H1 (cell line): ENCODE data around the gene CDIPT. TPM values are rescaled to one million over a fixed set of nuclear protein-coding genes. Genes with fewer than 3 reads are reported as not detected.

Source experiments
- CTCF ChIA-PET: fragments of 300-600 bp; sonication (Branson Sonifier 250); formaldehyde crosslinking; loops from one replicate; lab custom pipeline; 2021; ENCODE audit not compliant: partially characterized antibody; lab: Charles Lee
- POLR2A ChIA-PET: fragments of 300-600 bp; sonication (Branson Sonifier 250); formaldehyde crosslinking; loops from one replicate; lab custom pipeline; 2021; ENCODE audit warnings: inconsistent platforms; ENCODE audit not compliant: partially characterized antibody; lab: Charles Lee
- DNase-seq, 2 experiments: peaks; one replicate each; pipeline versions ENCODE4 v3.0.0 to v3.0.0-alpha.2; 2010 to 2022; ENCODE audit warnings: low spot score in 2 of 2, low read depth in 1 of 2, mixed read lengths in 1 of 2
- FAIRE-seq: peaks from 2 replicates; lab custom pipeline; 2011; peaks lifted over from hg19 to GRCh38; lab: Jason Lieb, UNC
- H2AFZ ChIP-seq: 2 replicates; pipeline ENCODE4 v1.8.1; 2012; ENCODE audit warnings: low read length, inconsistent platforms
- H2AK5ac ChIP-seq: 2 replicates; pipeline ENCODE4 v1.6.1; 2013; ENCODE audit warnings: low read depth, low read length
- H2BK120ac ChIP-seq: replicated peaks from 2 replicates; pipeline ENCODE3; 2013; ENCODE audit warnings: low read depth, low read length, inconsistent platforms
- H2BK12ac ChIP-seq: 2 replicates; pipeline ENCODE4 v1.6.1; 2013; ENCODE audit warnings: low read depth, low read length
- H2BK15ac ChIP-seq: 2 replicates; pipeline ENCODE4 v1.6.1; 2013; ENCODE audit warnings: low read length
- H2BK20ac ChIP-seq: 2 replicates; pipeline ENCODE4 v1.6.1; 2013; ENCODE audit warnings: low read length
- H2BK5ac ChIP-seq: 2 replicates; pipeline ENCODE4 v1.6.1; 2013; ENCODE audit warnings: low read depth, low read length
- H3K14ac ChIP-seq: 2 replicates; pipeline ENCODE4 v1.6.1; 2013; ENCODE audit warnings: inconsistent platforms; ENCODE audit not compliant: insufficient read length
- H3K18ac ChIP-seq: 2 replicates; pipeline ENCODE4 v1.6.1; 2013; ENCODE audit warnings: low read length; ENCODE audit errors: extremely low read depth
- H3K23ac ChIP-seq: 2 replicates; pipeline ENCODE4 v1.6.1; 2013; ENCODE audit warnings: inconsistent platforms; ENCODE audit not compliant: insufficient read length
- H3K23me2 ChIP-seq: 2 replicates; pipeline ENCODE4 v1.6.1; 2013; ENCODE audit warnings: low read depth, low read length
- H3K27ac ChIP-seq: 2 replicates; pipeline ENCODE4 v1.6.1; 2011; ENCODE audit warnings: low read depth, low read length, inconsistent platforms
- H3K27me3 ChIP-seq, 4 experiments: replicated peaks in 1 of 4; 1 replicate in 1 of 4; 2 replicates in 3 of 4; pipeline versions ENCODE4 v1.6.1 to v1.8.1; 2011 to 2013; ENCODE audit warnings: low read length in 3 of 4, mild to moderate bottlenecking in 3 of 4, inconsistent platforms in 2 of 4, mixed read lengths in 2 of 4, moderate library complexity in 1 of 4; ENCODE audit not compliant: control insufficient read depth in 3 of 4, insufficient read depth in 3 of 4; ENCODE audit errors: extremely low read depth in 1 of 4
- H3K36me3 ChIP-seq, 4 experiments: 2 replicates each; pipeline versions ENCODE4 v1.6.1 to v1.8.1; 2011 to 2013; ENCODE audit warnings: mild to moderate bottlenecking in 4 of 4, low read length in 3 of 4, moderate library complexity in 2 of 4, control low read depth in 1 of 4, inconsistent platforms in 1 of 4; ENCODE audit not compliant: insufficient read depth in 4 of 4, control insufficient read depth in 2 of 4
- H3K4ac ChIP-seq: replicated peaks from 2 replicates; pipeline ENCODE3; 2013; ENCODE audit warnings: low read length, low read depth, mixed read lengths, inconsistent platforms; ENCODE audit not compliant: insufficient read length
- H3K4me1 ChIP-seq, 4 experiments: replicated peaks in 1 of 4; 1 replicate in 1 of 4; 2 replicates in 3 of 4; pipeline versions ENCODE4 v1.6.1 to v1.8.1; 2011 to 2013; ENCODE audit warnings: low read length in 3 of 4, inconsistent platforms in 2 of 4, mixed read lengths in 1 of 4; ENCODE audit not compliant: insufficient read depth in 4 of 4, control insufficient read depth in 3 of 4
- H3K4me2 ChIP-seq, 2 experiments: 2 replicates each; pipeline versions ENCODE4 v1.6.1 to v1.8.1; 2011 to 2013; ENCODE audit warnings: low read depth in 2 of 2, low read length in 2 of 2, control low read depth in 1 of 2, inconsistent platforms in 1 of 2, mild to moderate bottlenecking in 1 of 2; ENCODE audit not compliant: insufficient read depth in 1 of 2
- H3K4me3 ChIP-seq, 4 experiments: fragments of 200-600, 300-600 bp in 1 of 4; sonication (generic), shearing (Covaris generic), sonication (Bioruptor Twin) in 1 of 4; 2 replicates each; pipeline versions ENCODE4 v1.5.1 to v1.8.1; 2011 to 2016; ENCODE audit warnings: low read length in 4 of 4, low read depth in 3 of 4, control low read depth in 2 of 4, inconsistent platforms in 2 of 4, mild to moderate bottlenecking in 2 of 4, mixed read lengths in 1 of 4, moderate library complexity in 1 of 4; ENCODE audit not compliant: insufficient read depth in 2 of 4; ENCODE audit errors: extremely low read depth in 1 of 4
- H3K56ac ChIP-seq: replicated peaks from 2 replicates; pipeline ENCODE3; 2013; ENCODE audit warnings: low read depth, mild to moderate bottlenecking, mixed read lengths, low read length, inconsistent platforms; ENCODE audit not compliant: insufficient read length
- H3K79me1 ChIP-seq: 2 replicates; pipeline ENCODE4 v1.6.1; 2013; ENCODE audit warnings: low read depth, low read length, control low read depth
- H3K79me2 ChIP-seq, 2 experiments: 2 replicates each; pipeline versions ENCODE4 v1.6.1 to v1.8.1; 2012 to 2013; ENCODE audit warnings: low read length in 2 of 2, mild to moderate bottlenecking in 2 of 2, inconsistent platforms in 1 of 2; ENCODE audit not compliant: insufficient read depth in 2 of 2, control insufficient read depth in 1 of 2
- H3K9ac ChIP-seq, 4 experiments: replicated peaks in 1 of 4; 1 replicate in 1 of 4; 2 replicates in 3 of 4; pipeline versions ENCODE4 v1.6.1 to v1.8.1; 2011 to 2013; ENCODE audit warnings: low read depth in 3 of 4, low read length in 3 of 4, control low read depth in 2 of 4, mild to moderate bottlenecking in 2 of 4, moderate library complexity in 2 of 4, inconsistent platforms in 1 of 4; ENCODE audit errors: extremely low read depth in 1 of 4
- H3K9me3 ChIP-seq, 2 experiments: 2 replicates each; pipeline versions ENCODE4 v1.6.1 to v1.8.1; 2012 to 2013; ENCODE audit warnings: mild to moderate bottlenecking in 2 of 2, moderate library complexity in 2 of 2, control low read depth in 1 of 2, inconsistent platforms in 1 of 2, low read depth in 1 of 2, low read length in 1 of 2, mixed read lengths in 1 of 2; ENCODE audit not compliant: insufficient read depth in 2 of 2
- H4K20me1 ChIP-seq, 2 experiments: replicated peaks in 1 of 2; 2 replicates each; pipeline versions ENCODE3 to v1.8.1; 2011 to 2013; ENCODE audit warnings: inconsistent platforms in 2 of 2, low read length in 2 of 2, mild to moderate bottlenecking in 1 of 2; ENCODE audit not compliant: insufficient read depth in 2 of 2, control insufficient read depth in 1 of 2
- H4K5ac ChIP-seq: 2 replicates; pipeline ENCODE4 v1.6.1; 2013; ENCODE audit warnings: low read length, low read depth, mixed read lengths, inconsistent platforms; ENCODE audit not compliant: insufficient read length
- H4K8ac ChIP-seq: 2 replicates; pipeline ENCODE4 v1.8.0; 2013; ENCODE audit warnings: mild to moderate bottlenecking, moderate library complexity, low read length, inconsistent platforms; ENCODE audit not compliant: insufficient read depth; ENCODE audit errors: extremely low read depth
- H4K91ac ChIP-seq: replicated peaks from 2 replicates; pipeline ENCODE3; 2013; ENCODE audit warnings: low read length, mixed read lengths, inconsistent platforms; ENCODE audit not compliant: insufficient read length
- BRCA1 ChIP-seq: IDR thresholded peaks from 2 replicates; pipeline ENCODE4 v1.6.1; 2012; ENCODE audit warnings: low read depth, low read length, improper control_type of control experiment
- EP300 ChIP-seq, 2 experiments: IDR thresholded peaks; 1 replicate in 1 of 2; 2 replicates in 1 of 2; pipeline ENCODE4 v1.6.1; 2011 to 2012; ENCODE audit warnings: low read depth in 2 of 2, low read length in 2 of 2, mild to moderate bottlenecking in 2 of 2, borderline replicate concordance in 1 of 2, inconsistent platforms in 1 of 2, moderate library complexity in 1 of 2
- FOSL1 ChIP-seq: IDR thresholded peaks from 2 replicates; pipeline ENCODE4 v1.6.1; 2011; ENCODE audit warnings: mild to moderate bottlenecking, low read depth, low read length, moderate library complexity; ENCODE audit not compliant: insufficient read depth
- KDM1A ChIP-seq: fragments of 200-600, 300-600 bp; sonication (generic); IDR thresholded peaks from 2 replicates; pipeline ENCODE4 v1.7.1; 2016; ENCODE audit warnings: mild to moderate bottlenecking, low read length, borderline replicate concordance
- KDM4A ChIP-seq: IDR thresholded peaks from one replicate; pipeline ENCODE4 v1.7.1; 2012; ENCODE audit warnings: low read depth, mild to moderate bottlenecking, moderate library complexity, low read length, inconsistent platforms; ENCODE audit not compliant: severe bottlenecking
- MAX ChIP-seq: IDR thresholded peaks from 2 replicates; pipeline ENCODE4 v1.6.1; 2012; ENCODE audit warnings: inconsistent platforms
- POLR2A ChIP-seq, 2 experiments: IDR thresholded peaks; 1 replicate in 1 of 2; 2 replicates in 1 of 2; pipeline ENCODE4 v1.6.1; 2011; ENCODE audit warnings: low read depth in 2 of 2, low read length in 2 of 2, mild to moderate bottlenecking in 2 of 2; ENCODE audit errors: control extremely low read depth in 1 of 2
- RAD21 ChIP-seq, 2 experiments: IDR thresholded peaks in 1 of 2; conservative IDR thresholded peaks in 1 of 2; 2 replicates each; pipeline ENCODE4 v1.6.1; 2011; ENCODE audit warnings: low read depth in 2 of 2, low read length in 2 of 2, improper control_type of control experiment in 1 of 2, inconsistent platforms in 1 of 2, mild to moderate bottlenecking in 1 of 2, moderate library complexity in 1 of 2
- SIN3A ChIP-seq, 2 experiments: IDR thresholded peaks in 1 of 2; conservative IDR thresholded peaks in 1 of 2; 2 replicates each; pipeline ENCODE4 v1.6.1; 2011 to 2012; ENCODE audit warnings: low read length in 2 of 2, improper control_type of control experiment in 1 of 2, low read depth in 1 of 2, mild to moderate bottlenecking in 1 of 2
- ZNF274 ChIP-seq: IDR thresholded peaks from 2 replicates; pipeline ENCODE4 v1.7.0; 2012; ENCODE audit warnings: low read length, borderline replicate concordance; ENCODE audit errors: extremely low read depth
- WGBS, 2 experiments: shearing (Covaris generic) in 1 of 2; methylation state at CpG; one replicate each; pipeline versions ENCODE4 v1.1.6 to v1.1.7; 2013 to 2015; ENCODE audit warnings: low lambda C conversion rate in 2 of 2, mixed read lengths in 2 of 2, inconsistent platforms in 1 of 2, low coverage in 1 of 2, missing lambda C conversion rate in 1 of 2; ENCODE audit not compliant: insufficient replicate concordance in 2 of 2, insufficient coverage in 1 of 2, insufficient read length in 1 of 2; ENCODE audit errors: extremely low coverage in 1 of 2, missing lambda C conversion rate in 1 of 2; 5-methylcytosine and 5-hydroxymethylcytosine counted together
- polyA plus RNA-seq, 7 experiments: library from polyadenylated mRNA; depleted of rRNA in 3 of 7; stranded (reverse) in 5 of 7; unstranded in 2 of 7; fragments of >200 nt in 5 of 7; fragments of 200-250 nt in 2 of 7; gene quantifications; 1 replicate in 5 of 7; 2 replicates in 1 of 7; 4 replicates in 1 of 7; pipeline versions ENCODE4 v1.2.1 to v1.2.3, GENCODE V29; 2011 to 2013; ENCODE audit warnings: missing spikeins in 2 of 7, mixed read lengths in 2 of 7
- total RNA-seq: library from RNA; stranded (reverse); fragmentation: NEBNext Ultra II Directional; extraction: Animal tissue kit (Norgen Biotek cat#: 25700); gene quantifications from 2 replicates; pipeline ENCODE4 v1.2.1, GENCODE V29; 2021

The CDIPT gene
- total and polyA plus RNA-seq, 2 of the 8 experiments (the other 6 are each of a cell fraction or from before 2014, with no cell fraction given) = 69.2 to 140 TPM

DNA sequence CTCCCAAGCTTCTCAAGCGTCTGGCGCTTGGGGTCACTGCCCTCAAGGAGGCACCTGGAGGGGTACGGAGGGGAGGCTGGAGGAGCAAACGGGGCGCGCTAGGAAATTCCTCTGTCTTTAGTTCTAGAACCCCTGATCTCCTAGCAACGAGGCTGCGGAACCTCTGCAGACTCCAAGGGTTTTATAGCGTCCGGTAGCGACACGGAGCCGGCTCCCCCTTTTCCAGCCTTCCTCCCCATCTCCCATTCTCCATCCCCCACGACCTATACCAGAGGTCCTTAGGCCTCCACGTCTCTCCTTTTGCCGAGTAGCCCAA lies 601 bp upstream of the CDIPT start:
- Histone ChIP-seq H3K27ac (no peak overlapping the region), H4K8ac (peak overlapping the region; percentile 89; the same call in 1 of the 2 replicates), H3K23ac (no peak overlapping the region), H4K5ac (peak overlapping the region; percentile 22), H3K56ac (no peak overlapping the region), H3K4ac (no peak overlapping the region), H3K14ac (no peak overlapping the region), H3K4me3 (peak overlapping the region; percentile 8 to 89 (median 39); a peak in 6 of 8 replicates), H3K27me3 (no peaks in the 10 kb centered on the region), H2AFZ (peak overlapping the region; percentile 100), H3K18ac (peak overlapping the region; percentile 93), H2BK5ac (peak overlapping the region; percentile 71), H2BK120ac (no peak overlapping the region), H3K23me2 (peaks cover 8% of the 10 kb centered on the region; the same call in 1 of the 2 replicates), H3K79me2 (peaks cover 0 to 9% of the 10 kb centered on the region in 2 experiments; a peak in 2 of 4 replicates), H2BK12ac (peak overlapping the region; percentile 39; the same call in 1 of the 2 replicates), H3K9me3 (no peaks in the 10 kb centered on the region), H3K4me2 (peak overlapping the region; percentile 64 to 95), H4K91ac (peak overlapping the region; percentile 15), H2BK20ac (peak overlapping the region; percentile 61; the same call in 1 of the 2 replicates), H3K79me1 (peaks cover 9% of the 10 kb centered on the region), H4K20me1 (peaks cover 0 to 5% of the 10 kb centered on the region in 2 experiments), H3K4me1 (peaks cover 0 to 7% (median 3%) of the 10 kb centered on the region in 4 experiments; a peak in 3 of 7 replicates), H2AK5ac (0 out of 2 replicates have a peak overlapping the region, but pooled peaks have one; percentile 53), H2BK15ac (peak overlapping the region; percentile 99), H3K9ac (peak overlapping the region in 2 of 4 experiments; percentile 25 to 91; a peak in 2 of 7 replicates), H3K36me3 (peaks cover 0 to 9% (median 4%) of the 10 kb centered on the region in 4 experiments; a peak in 5 of 8 replicates)
- ChIA-PET CTCF (interaction anchor here (1.0 to 4.9 kb wide), 8 partner anchors 11 to 74 kb away, joined by 3 to 21 read pairs (median 6); partner anchors contain the start of genes ASPHD1 and SEZ6L2), POLR2A (interaction anchor here (0.6 to 3.7 kb wide), 20 partner anchors 9 to 210 kb away, joined by 3 to 11 read pairs (median 3); partner anchors contain the start of genes ASPHD1, HIRIP3, KCTD13 and KIF22)
- FAIRE-seq (no peak), DNase-seq (no peak)
- TF ChIP-seq EP300 (IDR thresholded peaks at IDR 0.05; ENCODE audit: borderline replicate concordance in 1 of 2, low read depth in 2 of 2, low read length in 2 of 2) = no peak
- TF ChIP-seq BRCA1 = no peak
- TF ChIP-seq KDM1A = no peak
- TF ChIP-seq MAX = no peak
- no peak for TF ChIP-seq ZNF274
- TF ChIP-seq KDM4A = no peak
- TF ChIP-seq POLR2A (IDR thresholded peaks at IDR 0.05; ENCODE audit: control extremely low read depth in 1 of 2, low read depth in 2 of 2, low read length in 2 of 2) = 0 out of 3 replicates have a peak, but pooled peaks of 1 of the 2 experiments have one; percentile 55
- TF ChIP-seq FOSL1 = no peak
- no peak for TF ChIP-seq SIN3A (conservative IDR thresholded peaks at IDR 0.05 in 1 of 2, IDR thresholded peaks at IDR 0.05 in 1 of 2; ENCODE audit: low read depth in 1 of 2, low read length in 2 of 2)
- peak; percentile 31 to 41; a peak in 3 of 4 replicates for TF ChIP-seq RAD21 (IDR thresholded peaks at IDR 0.05 in 1 of 2, conservative IDR thresholded peaks at IDR 0.05 in 1 of 2; ENCODE audit: low read depth in 2 of 2, low read length in 2 of 2)
- 37% methylated on average over 16 of the region's 16 CpGs; no CpG with 5 or more reads in 1 of the 2 experiments for WGBS, 2 experiments
